ENCODE measurements around the gene ZHX3.

The ZHX3 gene

GRCh38 chr20:41191562-41192500 lies 125.7 kb downstream of the ZHX3 start:
- Histone ChIP-seq H3K79me2 (no peaks in the 10 kb centered on the region), H3K4me1 (no peaks in the 10 kb centered on the region), H3K27ac (no peak overlapping the region), H3K36me3 (ENCODE audit: control insufficient read depth, insufficient read depth, low read length) (no peaks in the 10 kb centered on the region), H3K4me2 (ENCODE audit: low read length) (no peak overlapping the region), H3K4me3 (ENCODE audit: low read depth, low read length) (no peak overlapping the region), H3K9me3 (ENCODE audit: control insufficient read depth, low read length) (no peaks in the 10 kb centered on the region), H3K27me3 (ENCODE audit: control insufficient read depth, insufficient read depth, low read length) (no peaks in the 10 kb centered on the region), H2AFZ (no peak overlapping the region), H3K9ac (no peak overlapping the region)
- TF ChIP-seq, protein P1, sequence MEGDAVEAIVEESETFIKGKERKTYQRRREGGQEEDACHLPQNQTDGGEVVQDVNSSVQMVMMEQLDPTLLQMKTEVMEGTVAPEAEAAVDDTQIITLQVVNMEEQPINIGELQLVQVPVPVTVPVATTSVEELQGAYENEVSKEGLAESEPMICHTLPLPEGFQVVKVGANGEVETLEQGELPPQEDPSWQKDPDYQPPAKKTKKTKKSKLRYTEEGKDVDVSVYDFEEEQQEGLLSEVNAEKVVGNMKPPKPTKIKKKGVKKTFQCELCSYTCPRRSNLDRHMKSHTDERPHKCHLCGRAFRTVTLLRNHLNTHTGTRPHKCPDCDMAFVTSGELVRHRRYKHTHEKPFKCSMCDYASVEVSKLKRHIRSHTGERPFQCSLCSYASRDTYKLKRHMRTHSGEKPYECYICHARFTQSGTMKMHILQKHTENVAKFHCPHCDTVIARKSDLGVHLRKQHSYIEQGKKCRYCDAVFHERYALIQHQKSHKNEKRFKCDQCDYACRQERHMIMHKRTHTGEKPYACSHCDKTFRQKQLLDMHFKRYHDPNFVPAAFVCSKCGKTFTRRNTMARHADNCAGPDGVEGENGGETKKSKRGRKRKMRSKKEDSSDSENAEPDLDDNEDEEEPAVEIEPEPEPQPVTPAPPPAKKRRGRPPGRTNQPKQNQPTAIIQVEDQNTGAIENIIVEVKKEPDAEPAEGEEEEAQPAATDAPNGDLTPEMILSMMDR (IDR thresholded peaks at IDR 0.05) = no peak

DNA sequence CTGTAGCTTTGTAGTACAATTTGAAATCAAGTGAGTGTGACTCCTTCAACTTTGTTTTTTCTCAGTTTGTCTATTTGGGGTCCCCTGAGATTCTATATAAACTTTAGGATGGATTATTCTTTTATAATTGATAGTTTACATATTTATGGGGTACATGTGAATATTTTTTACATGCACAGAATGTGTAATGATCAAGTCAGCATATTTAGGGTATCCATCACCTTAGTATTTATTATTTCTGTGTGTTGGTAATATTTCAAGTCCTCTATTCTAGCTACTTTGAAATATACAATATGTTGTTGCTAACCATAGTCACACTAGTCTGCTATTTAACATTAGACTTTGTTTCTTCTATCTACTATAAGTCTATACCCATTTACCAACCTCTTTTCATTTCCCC lies 129.9 kb downstream of the ZHX3 start:
- no peaks in the 10 kb centered on the region for H3K36me3 ChIP-seq (ENCODE audit: control insufficient read depth, insufficient read depth, low read length)
- H3K27ac ChIP-seq = no peak overlapping the region
- no peaks in the 10 kb centered on the region for H3K79me2 ChIP-seq
- no peaks in the 10 kb centered on the region for H3K4me1 ChIP-seq
- no peak overlapping the region for H3K4me3 ChIP-seq (ENCODE audit: low read depth, low read length)
- H3K4me2 ChIP-seq (ENCODE audit: low read length) = no peak overlapping the region
- H3K9ac ChIP-seq = no peak overlapping the region
- H3K9me3 ChIP-seq (ENCODE audit: control insufficient read depth, low read length) = no peaks in the 10 kb centered on the region
- H3K27me3 ChIP-seq (ENCODE audit: control insufficient read depth, insufficient read depth, low read length) = no peaks in the 10 kb centered on the region
- H2AFZ ChIP-seq = no peak overlapping the region
- TF ChIP-seq, protein P1 (IDR thresholded peaks at IDR 0.05) = no peak

- H3K27ac ChIP-seq = no peak overlapping the region
- no peak overlapping the region for H2AFZ ChIP-seq
- H3K27me3 ChIP-seq (ENCODE audit: control insufficient read depth, insufficient read depth, low read length) = no peaks in the 10 kb centered on the region
- no peak overlapping the region for H3K4me3 ChIP-seq (ENCODE audit: low read depth, low read length)
- TF ChIP-seq, protein P1 (IDR thresholded peaks at IDR 0.05) = no peak
- no peaks in the 10 kb centered on the region for H3K9me3 ChIP-seq (ENCODE audit: control insufficient read depth, low read length)
- no peaks in the 10 kb centered on the region for H3K79me2 ChIP-seq
- no peak overlapping the region for H3K9ac ChIP-seq
- no peak overlapping the region for H3K4me2 ChIP-seq (ENCODE audit: low read length)
- H3K36me3 ChIP-seq (ENCODE audit: control insufficient read depth, insufficient read depth, low read length) = no peaks in the 10 kb centered on the region
- no peaks in the 10 kb centered on the region for H3K4me1 ChIP-seq
Observed at GRCh38 chr20:41185013-41185757, 132.3 kb downstream of the ZHX3 start.

GRCh38 chr20:41183831-41184230 lies 133.7 kb downstream of the ZHX3 start:
- no peaks in the 10 kb centered on the region for H3K79me2 ChIP-seq
- H3K9me3 ChIP-seq (ENCODE audit: control insufficient read depth, low read length) = no peaks in the 10 kb centered on the region
- no peaks in the 10 kb centered on the region for H3K4me1 ChIP-seq
- H3K4me2 ChIP-seq (ENCODE audit: low read length) = no peak overlapping the region
- H3K4me3 ChIP-seq (ENCODE audit: low read depth, low read length) = no peak overlapping the region
- no peak overlapping the region for H3K27ac ChIP-seq
- no peaks in the 10 kb centered on the region for H3K27me3 ChIP-seq (ENCODE audit: control insufficient read depth, insufficient read depth, low read length)
- H3K9ac ChIP-seq = no peak overlapping the region
- no peak overlapping the region for H2AFZ ChIP-seq
- TF ChIP-seq, protein P1 (IDR thresholded peaks at IDR 0.05) = no peak
- no peaks in the 10 kb centered on the region for H3K36me3 ChIP-seq (ENCODE audit: control insufficient read depth, insufficient read depth, low read length)
